SU-DHL-6 (cell line): Measurements from ENCODE around the gene OMP.

Experiments used
- H2AFZ ChIP-seq: fragments of 200-600 bp; sonication (generic); 2 replicates; pipeline ENCODE4 v1.6.1; 2014; ENCODE audit warnings: low read depth, mild to moderate bottlenecking, moderate library complexity, mixed read lengths, antibody characterized with exemption, low read length; ENCODE audit not compliant: severe bottlenecking
- H3F3A ChIP-seq: fragments of 200-600 bp; shearing (Covaris generic); 2 replicates; pipeline ENCODE4 v1.6.0; 2016; ENCODE audit warnings: antibody characterized with exemption, mild to moderate bottlenecking; ENCODE audit not compliant: insufficient read depth
- H3K27ac ChIP-seq: fragments of 200-600 bp; sonication (generic); 2 replicates; pipeline ENCODE4 v1.5.1; 2016; ENCODE audit warnings: low read depth, mild to moderate bottlenecking, low read length, moderate library complexity, mixed read lengths
- H3K27me3 ChIP-seq: fragments of 200-600 bp; sonication (generic), shearing (Covaris generic); 2 replicates; pipeline ENCODE4 v1.6.0; 2014; ENCODE audit warnings: mild to moderate bottlenecking, low read length
- H3K36me3 ChIP-seq: fragments of 200-600 bp; sonication (generic); 2 replicates; pipeline ENCODE4 v1.6.1; 2014; ENCODE audit warnings: mild to moderate bottlenecking, low read length, mixed read lengths
- H3K4me2 ChIP-seq: fragments of 300-600, 200-600 bp; shearing (Covaris generic), sonication (generic); 2 replicates; pipeline ENCODE4 v1.6.0; 2014; ENCODE audit warnings: low read length, low read depth, mild to moderate bottlenecking; ENCODE audit not compliant: poor library complexity, severe bottlenecking
- H3K4me3 ChIP-seq: fragments of 200-600 bp; sonication (generic); 2 replicates; pipeline ENCODE4 v1.5.1; 2014; ENCODE audit warnings: antibody characterized with exemption, low read length, mild to moderate bottlenecking, mixed read lengths; ENCODE audit not compliant: insufficient read depth, poor library complexity, severe bottlenecking
- H3K79me2 ChIP-seq: fragments of 200-600 bp; sonication (generic); 2 replicates; pipeline ENCODE4 v1.6.1; 2014; ENCODE audit warnings: mild to moderate bottlenecking, low read length, moderate library complexity; ENCODE audit not compliant: insufficient read depth
- H3K9ac ChIP-seq: fragments of 200-600 bp; sonication (generic); 2 replicates; pipeline ENCODE4 v1.7.0; 2014; ENCODE audit warnings: mild to moderate bottlenecking, low read length
- H3K9me2 ChIP-seq: fragments of 200-600 bp; sonication (generic); replicated peaks from 2 replicates; pipeline ENCODE4 v1.6.1; 2014; ENCODE audit warnings: low read length; ENCODE audit not compliant: insufficient read depth
- H3K9me3 ChIP-seq: fragments of 200-600 bp; sonication (generic); 2 replicates; pipeline ENCODE4 v1.6.1; 2014; ENCODE audit warnings: low read length, mixed read lengths; ENCODE audit not compliant: insufficient read depth
- H4K20me1 ChIP-seq: fragments of 200-600 bp; sonication (generic); 2 replicates; pipeline ENCODE4 v1.6.1; 2014; ENCODE audit warnings: low read depth, mild to moderate bottlenecking, antibody characterized with exemption, low read length, moderate library complexity, mixed read lengths
- EZH2phosphoT487 ChIP-seq: fragments of 200-600 bp; sonication (generic), shearing (Covaris generic); conservative IDR thresholded peaks from 2 replicates; pipeline ENCODE4 v1.6.1; 2018; ENCODE audit warnings: mild to moderate bottlenecking, antibody characterized with exemption, low read length, moderate library complexity, mixed read lengths
- TF ChIP-seq, protein P1 (sequence below): fragments of 200-600 bp; sonication (generic); IDR thresholded peaks from one replicate; pipeline ENCODE4 v1.5.1; 2017; ENCODE audit warnings: antibody characterized with exemption, mild to moderate bottlenecking, low read length, moderate library complexity; ENCODE audit not compliant: insufficient read depth, poor library complexity, severe bottlenecking

OMP gene

DNA sequence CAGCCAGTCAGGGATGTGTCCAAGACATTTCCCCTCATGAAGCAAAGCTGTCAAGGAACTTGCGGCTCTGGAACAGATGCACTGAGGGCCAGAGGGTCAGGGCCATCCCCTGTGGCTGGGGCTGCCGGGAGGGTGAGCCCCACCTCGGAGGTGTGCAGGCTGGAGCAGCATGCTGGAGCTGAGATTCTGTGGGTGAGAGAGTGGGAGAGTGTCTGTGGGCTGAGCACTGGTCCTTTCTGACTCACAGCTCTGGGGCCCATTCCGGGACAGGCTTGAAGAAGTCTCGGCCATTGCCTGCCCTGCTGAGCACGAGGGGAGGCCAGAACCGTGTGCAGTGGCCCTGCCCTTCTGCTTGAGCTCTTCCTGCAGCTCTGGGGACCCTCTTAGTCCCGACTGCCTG, 2.1 kb downstream of the OMP start:
- no peak overlapping the region for H3K4me3 ChIP-seq
- TF ChIP-seq, protein P1, sequence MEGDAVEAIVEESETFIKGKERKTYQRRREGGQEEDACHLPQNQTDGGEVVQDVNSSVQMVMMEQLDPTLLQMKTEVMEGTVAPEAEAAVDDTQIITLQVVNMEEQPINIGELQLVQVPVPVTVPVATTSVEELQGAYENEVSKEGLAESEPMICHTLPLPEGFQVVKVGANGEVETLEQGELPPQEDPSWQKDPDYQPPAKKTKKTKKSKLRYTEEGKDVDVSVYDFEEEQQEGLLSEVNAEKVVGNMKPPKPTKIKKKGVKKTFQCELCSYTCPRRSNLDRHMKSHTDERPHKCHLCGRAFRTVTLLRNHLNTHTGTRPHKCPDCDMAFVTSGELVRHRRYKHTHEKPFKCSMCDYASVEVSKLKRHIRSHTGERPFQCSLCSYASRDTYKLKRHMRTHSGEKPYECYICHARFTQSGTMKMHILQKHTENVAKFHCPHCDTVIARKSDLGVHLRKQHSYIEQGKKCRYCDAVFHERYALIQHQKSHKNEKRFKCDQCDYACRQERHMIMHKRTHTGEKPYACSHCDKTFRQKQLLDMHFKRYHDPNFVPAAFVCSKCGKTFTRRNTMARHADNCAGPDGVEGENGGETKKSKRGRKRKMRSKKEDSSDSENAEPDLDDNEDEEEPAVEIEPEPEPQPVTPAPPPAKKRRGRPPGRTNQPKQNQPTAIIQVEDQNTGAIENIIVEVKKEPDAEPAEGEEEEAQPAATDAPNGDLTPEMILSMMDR = no peak
- TF ChIP-seq EZH2phosphoT487 = no peak
- H3K4me2 ChIP-seq = no peak overlapping the region

DNA sequence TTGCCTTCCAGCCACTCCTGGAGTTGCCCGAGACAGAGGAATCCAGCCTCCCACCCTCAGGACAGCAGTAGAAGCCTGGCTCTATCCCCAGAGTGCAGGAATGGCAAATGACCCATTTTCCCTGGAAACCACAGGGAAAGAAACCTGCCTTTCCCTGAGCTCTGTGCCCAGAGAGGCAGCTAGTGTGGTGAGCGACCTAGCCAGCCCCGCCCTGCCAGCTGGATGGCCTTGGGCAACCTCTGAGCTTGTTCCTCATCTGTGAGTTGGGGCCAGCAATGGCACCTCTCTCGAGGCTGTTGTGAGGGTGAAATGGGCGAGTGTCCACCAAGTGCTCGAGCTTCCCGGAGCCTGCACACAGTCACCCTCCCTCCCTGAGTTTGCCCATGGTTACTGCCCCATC, 3.7 kb downstream of the OMP start:
- Histone ChIP-seq H4K20me1 (no peaks in the 10 kb centered on the region), H3K9me2 (no peaks in the 10 kb centered on the region), H3K4me3 (no peak overlapping the region), H2AFZ (no peak overlapping the region), H3K4me2 (no peak overlapping the region), H3K9ac (no peak overlapping the region), H3F3A (no peaks in the 10 kb centered on the region), H3K27ac (no peak overlapping the region), H3K79me2 (no peaks in the 10 kb centered on the region), H3K36me3 (no peaks in the 10 kb centered on the region), H3K9me3 (no peaks in the 10 kb centered on the region), H3K27me3 (no peaks in the 10 kb centered on the region)
- TF ChIP-seq, protein P1 = no peak
- TF ChIP-seq EZH2phosphoT487 = no peak

More for the DNA sequence above, 2.1 kb downstream of the OMP start:
- Histone ChIP-seq H3F3A (no peaks in the 10 kb centered on the region), H3K79me2 (no peaks in the 10 kb centered on the region), H3K27ac (no peak overlapping the region), H3K9ac (no peak overlapping the region), H2AFZ (no peak overlapping the region), H3K36me3 (no peaks in the 10 kb centered on the region), H3K9me2 (no peaks in the 10 kb centered on the region), H4K20me1 (no peaks in the 10 kb centered on the region), H3K9me3 (no peaks in the 10 kb centered on the region), H3K27me3 (no peaks in the 10 kb centered on the region)

DNA sequence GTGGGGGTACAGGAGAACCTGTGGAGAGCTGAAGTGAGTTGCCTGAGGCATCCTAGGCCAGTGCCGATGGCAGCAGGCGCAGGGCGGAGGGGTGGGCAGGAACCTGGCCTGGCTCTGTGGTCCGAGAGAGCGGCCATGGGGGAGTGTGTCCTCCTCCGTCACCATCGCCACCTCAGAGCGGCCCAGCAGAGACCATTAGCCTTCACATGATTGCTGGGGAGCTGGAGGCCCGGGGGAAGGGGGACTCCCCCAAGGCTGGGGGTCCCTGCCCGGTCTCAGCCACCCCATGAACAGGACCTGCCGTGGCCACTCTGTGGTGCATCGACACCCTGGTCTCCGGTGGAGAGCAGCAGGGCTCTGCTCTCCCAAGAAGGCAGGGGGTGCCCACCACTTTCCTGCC, 4.1 kb downstream of the OMP start:
- no peak overlapping the region for H2AFZ ChIP-seq
- TF ChIP-seq, protein P1 = no peak
- no peak for TF ChIP-seq EZH2phosphoT487
- H3K4me2 ChIP-seq = no peak overlapping the region

DNA sequence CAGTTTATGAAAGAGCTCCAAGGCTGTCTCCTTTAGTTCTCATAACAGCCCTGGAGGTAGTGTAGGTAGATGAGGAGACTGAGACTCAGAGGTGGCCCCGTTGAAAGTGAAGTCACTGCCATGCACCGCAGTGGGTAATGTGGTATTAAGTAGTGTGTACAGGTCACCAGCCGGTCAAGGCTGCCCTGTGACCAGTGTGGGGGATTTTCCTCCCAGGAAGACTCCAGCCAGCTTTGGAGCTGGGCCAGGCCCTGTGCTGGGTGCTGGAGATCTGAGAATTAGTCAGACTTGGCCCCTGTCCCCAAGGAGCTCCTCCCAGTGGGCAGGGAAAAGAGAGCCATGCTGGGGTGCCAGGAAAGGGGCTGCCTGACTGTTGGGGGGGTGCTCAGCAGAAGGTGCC, 5.3 kb downstream of the OMP start:
- Histone ChIP-seq H3K4me3 (no peak overlapping the region), H3K4me2 (no peak overlapping the region)

More for the DNA sequence above, 4.1 kb downstream of the OMP start:
- Histone ChIP-seq H3F3A (no peaks in the 10 kb centered on the region), H3K79me2 (no peaks in the 10 kb centered on the region), H3K27me3 (no peaks in the 10 kb centered on the region), H3K4me3 (no peak overlapping the region), H3K27ac (no peak overlapping the region), H3K9ac (no peak overlapping the region), H4K20me1 (no peaks in the 10 kb centered on the region), H3K9me3 (no peaks in the 10 kb centered on the region), H3K9me2 (no peaks in the 10 kb centered on the region), H3K36me3 (no peaks in the 10 kb centered on the region)

More for the DNA sequence above, 5.3 kb downstream of the OMP start:
- H3K9me2 ChIP-seq = no peaks in the 10 kb centered on the region
- no peak overlapping the region for H3K27ac ChIP-seq
- no peaks in the 10 kb centered on the region for H3K27me3 ChIP-seq
- H4K20me1 ChIP-seq = no peaks in the 10 kb centered on the region
- H3F3A ChIP-seq = no peaks in the 10 kb centered on the region
- no peaks in the 10 kb centered on the region for H3K9me3 ChIP-seq
- no peak overlapping the region for H3K9ac ChIP-seq
- no peak for TF ChIP-seq EZH2phosphoT487
- TF ChIP-seq, protein P1 = no peak
- no peaks in the 10 kb centered on the region for H3K36me3 ChIP-seq
- H3K79me2 ChIP-seq = no peaks in the 10 kb centered on the region
- no peak overlapping the region for H2AFZ ChIP-seq
